Loucy (cell line): ENCODE results near the gene PTGR3.

Experiments used
- CTCF ChIP-seq: fragments of 200-600 bp; sonication (generic); conservative IDR thresholded peaks from 2 replicates; pipeline ENCODE4 v1.5.1; 2014; ENCODE audit warnings: mild to moderate bottlenecking, antibody characterized with exemption, low read length
- EZH2phosphoT487 ChIP-seq: fragments of 200-600 bp; IDR thresholded peaks from 2 replicates; pipeline ENCODE4 v1.6.1; 2018; ENCODE audit warnings: antibody characterized with exemption, mild to moderate bottlenecking, moderate library complexity, borderline replicate concordance

- TF ChIP-seq CTCF (no peak), EZH2phosphoT487 (no peak)
These were observed 13.5 kb upstream of the PTGR3 start for GRCh38 chr18:75222407-75222806.
